Cerebellar nuclear complex (tissue), 1 donor: ENCODE data around the gene MR1.

ENCODE experiments used
- DNase-seq, 2 experiments: peaks; one replicate each; lab custom pipeline; 2025; lab: John Stamatoyannopoulos, UW

Gene MR1

DNA sequence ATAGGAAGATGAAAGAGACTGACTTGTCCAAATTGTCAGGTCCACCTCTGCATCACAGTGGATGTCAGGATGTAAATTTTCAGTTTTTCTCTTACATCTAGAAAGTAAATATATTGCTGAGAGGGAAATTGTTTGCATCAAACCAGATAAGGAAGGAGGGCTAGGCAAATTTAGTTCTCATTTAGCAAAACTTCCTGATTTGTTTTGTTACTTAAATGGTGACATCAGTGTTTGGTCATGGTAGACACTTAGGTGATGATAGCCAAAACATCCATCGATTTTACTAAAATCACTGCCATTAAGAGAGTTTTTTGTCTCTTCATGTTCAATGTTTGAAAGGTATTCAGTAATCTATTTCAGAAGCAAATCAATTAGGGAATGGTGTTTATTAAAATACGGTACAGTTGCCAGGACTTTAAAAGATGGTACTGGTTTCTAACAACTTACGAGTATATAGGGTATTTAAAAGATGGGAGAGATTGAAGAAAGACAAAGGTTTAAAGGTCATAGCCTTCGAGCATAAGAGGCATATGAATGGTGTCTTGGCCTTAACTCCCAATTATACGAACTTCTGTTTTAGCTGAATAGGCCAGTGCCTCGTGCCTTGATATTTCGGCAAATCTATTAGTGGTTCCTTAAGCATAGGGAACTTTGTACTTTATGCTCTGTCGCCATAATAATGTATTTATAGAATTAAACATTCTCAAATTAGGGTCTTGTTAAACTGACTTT lies 57.7 kb downstream of the MR1 start:
- DNase-seq: no peak

DNA sequence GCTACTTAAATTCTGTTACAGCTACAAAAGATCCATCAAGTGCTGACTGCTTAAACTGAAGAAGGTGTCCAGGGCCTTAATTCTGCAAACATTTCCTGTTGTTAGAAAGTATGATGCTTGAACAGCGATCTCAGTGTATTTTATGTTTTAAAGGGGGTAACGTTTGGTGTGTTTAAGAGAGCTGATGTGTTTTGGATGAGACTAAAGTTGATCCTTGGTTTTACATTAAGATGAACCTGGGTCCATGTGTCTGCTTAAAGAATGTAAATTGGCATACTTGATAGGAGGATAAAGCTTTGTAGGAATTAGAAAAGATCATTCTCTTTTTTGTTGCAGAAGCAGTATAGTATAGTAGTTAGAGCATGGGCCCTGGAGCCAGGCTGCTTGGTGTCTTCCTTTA lies 58.3 kb downstream of the MR1 start:
- DNase-seq: no peak

DNA sequence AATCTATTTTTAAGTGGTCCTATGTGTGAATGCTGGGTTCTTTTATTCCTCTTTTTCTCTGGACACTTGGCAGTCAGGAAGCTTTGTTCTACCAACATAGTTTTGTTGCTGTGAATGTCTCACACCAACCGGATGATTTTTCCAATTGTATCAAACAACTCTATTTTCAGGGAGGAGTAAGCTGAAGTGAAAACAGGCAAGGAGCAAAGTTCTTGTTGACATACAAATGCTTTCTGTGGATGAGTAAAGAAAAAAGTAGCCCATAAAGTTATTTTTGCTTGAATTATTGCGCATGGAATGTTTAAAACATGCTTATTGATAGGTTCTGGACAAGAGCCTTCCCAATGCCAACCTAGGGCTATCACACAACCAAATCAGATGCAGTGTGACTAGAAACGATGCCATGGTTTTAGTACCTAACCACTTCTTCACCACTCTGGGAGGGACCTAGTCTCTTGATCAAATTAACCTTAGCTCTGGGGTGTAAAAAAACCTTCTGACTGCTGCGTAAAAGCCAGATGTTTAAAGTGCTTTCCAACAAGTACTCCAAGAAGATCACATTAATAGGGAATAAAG lies 59.2 kb downstream of the MR1 start:
- DNase-seq: no peak

DNA sequence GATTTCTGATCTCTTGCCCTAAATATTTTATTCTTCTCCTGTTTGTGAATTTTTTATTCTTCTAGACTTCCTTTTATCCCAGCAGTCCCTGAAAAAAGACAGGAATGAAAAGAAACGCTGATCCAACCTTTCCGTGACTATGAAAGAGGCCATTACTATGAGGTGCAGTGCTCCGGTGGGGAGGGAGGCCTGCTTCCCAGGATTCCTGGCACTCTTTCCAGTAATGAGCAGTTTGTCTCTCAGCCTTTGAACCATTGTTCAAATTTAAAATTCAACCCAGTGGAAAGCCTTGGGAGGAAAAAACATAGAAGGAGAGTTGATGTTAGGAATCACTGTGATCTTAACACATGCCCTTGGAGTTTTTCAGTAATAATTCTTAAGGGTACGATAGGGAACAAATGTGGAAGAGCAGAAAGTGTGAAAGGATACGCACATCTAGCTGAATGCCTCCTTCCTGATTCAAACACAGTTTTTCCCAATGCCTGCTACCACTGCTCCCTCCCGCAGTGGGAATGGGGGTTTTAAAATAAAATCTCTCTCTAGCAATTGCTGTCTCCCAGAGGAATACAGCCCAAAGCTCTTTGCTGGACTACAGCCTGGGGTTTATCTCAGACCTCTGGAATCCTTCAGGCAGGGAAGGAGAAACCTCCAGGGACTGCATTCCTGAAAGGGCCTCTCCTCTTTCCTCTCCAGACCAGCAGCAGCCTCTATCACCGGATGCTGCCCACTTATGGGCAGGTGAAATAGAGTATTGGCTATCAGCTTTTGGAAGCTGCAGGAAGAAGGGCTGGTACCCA lies 60.8 kb downstream of the MR1 start:
- no peak for DNase-seq

DNA sequence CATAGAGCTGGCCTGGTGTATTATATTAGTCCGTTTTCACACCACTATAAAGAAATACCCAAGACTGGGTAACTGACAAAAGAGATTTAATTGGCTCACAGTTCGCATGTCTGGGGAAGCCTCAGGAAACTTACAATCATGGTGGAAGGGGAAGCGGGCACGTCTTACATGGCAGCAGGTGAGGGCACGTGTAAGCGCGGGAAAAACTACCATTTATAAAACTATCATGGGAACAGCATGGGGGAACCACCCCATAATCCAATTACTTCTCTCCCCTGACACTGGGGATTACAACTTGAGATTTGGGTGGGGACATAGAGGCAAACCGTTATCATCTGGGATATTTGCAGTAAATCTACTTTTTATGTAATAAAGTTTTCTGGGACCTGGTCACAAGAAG lies 61.5 kb downstream of the MR1 start:
- DNase-seq: no peak

DNA sequence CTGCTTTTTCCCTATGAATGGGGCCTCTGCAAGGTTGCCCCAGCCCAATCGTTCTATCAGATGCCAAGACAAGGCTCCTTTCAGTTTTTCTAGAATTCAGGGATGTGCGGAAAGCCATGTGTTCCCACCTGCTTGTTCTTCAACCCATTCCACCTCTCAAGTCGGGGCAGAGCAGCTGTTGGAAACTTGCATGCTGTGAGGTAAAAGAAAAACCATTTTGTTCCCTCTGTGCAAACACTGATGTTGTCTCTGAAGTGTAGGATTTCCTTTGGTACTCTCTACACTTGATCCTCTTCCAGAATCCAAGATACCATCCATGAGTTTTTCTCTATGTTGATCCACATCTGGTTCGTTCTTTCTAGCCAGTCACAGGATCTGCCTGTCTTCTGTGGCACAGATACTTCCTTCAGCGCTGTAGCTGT lies 62.0 kb downstream of the MR1 start:
- DNase-seq: no peak

DNA sequence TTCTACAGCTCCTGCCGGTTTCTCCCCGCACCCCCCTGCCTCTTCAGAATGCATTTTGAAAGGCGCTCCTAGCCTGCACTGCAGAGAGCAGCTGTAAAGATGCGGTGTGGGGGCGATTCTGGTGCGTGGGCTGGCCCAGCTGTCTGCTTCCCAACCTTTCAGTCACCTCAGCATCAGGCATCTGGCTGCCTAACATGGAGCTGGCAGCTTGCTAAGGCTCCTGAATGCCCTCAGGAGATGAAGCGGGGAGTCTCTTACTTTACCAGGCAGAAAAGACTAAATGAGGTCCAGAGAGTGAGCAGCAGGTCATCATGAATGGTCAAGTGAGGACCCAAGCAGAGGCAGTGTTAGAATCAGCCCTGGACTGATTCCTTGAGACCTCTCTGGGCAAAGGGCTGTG lies 63.5 kb downstream of the MR1 start:
- no peak for DNase-seq

DNA sequence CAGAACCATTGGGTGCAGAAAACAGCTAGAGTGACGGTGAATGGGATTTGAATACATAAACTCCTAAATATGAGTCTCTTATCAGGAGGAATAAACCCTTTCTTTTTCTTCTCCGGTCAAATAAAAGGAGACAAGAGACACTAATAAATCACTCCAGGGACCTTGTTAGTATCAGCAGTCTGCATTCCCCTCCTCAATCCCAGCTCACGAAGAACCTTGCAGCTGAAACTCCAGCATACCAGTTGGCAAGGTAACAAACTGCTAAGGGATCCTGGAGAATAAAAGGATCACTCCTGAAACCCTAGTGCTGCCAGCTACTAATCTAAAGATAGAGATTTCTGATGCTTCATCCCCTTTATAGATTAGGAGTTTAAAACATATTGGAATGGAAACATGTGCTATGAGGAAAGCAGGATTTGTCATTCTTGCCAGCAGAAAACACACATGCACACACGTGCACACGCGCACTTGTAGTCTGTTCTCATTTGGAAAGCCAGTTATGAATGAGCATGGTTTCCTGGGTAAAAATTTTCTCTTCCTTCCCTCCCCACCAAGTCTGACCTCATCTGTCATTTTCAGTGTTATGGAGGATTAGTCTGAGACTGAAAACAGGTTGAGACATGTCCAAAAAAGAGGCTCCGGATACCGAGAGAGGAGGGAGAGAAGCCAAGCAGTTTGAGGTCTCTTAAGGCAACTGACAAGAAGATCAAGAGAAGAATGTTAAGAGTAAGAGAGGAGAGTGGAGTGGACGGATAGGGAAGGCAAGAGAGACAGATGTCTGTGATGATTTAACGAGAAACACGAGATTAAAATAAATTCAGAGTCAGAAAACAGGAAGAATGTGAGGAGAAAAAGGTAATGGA lies 65.6 kb downstream of the MR1 start:
- no peak for DNase-seq

DNA sequence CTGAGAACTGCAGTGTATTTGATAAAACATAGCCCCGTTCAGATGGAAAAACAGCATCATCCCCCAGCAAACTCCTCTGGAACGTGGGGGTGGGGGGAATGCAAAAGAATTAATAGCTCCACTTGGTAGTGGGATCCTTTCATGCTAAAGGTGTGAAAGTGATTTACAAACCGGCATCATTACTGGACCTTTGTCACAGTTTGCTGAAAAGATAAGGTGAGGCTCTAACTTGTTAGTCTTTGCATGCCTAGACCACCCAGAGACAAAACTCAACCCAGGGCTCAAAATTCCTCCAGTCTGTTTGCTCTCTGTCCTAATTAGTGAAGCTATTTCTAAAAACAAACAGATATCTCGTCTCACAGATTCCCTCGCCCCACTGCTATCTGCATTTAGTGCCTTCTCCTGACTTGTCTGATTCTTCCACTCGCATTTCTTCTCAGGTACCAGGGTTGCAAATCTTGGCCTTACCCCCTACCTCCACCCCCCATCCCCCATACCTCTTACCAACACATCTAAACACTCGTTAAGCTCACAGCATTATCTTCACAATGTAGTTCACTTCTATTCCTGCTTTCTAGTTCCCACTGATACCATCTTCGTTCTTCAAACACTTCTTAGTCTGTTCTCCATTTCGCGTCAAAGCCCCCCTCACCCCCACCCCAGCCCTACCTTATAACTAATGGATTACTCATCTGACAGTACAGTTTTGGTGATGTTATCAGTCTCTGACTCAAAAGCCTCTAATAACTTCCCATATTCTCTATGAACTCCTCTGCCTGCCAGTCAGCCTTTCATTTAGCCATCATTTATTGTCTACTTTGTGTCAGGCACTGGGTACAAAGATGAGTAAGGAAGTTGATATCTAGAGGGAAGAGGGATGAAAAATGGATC lies 66.5 kb downstream of the MR1 start:
- DNase-seq: no peak

DNA sequence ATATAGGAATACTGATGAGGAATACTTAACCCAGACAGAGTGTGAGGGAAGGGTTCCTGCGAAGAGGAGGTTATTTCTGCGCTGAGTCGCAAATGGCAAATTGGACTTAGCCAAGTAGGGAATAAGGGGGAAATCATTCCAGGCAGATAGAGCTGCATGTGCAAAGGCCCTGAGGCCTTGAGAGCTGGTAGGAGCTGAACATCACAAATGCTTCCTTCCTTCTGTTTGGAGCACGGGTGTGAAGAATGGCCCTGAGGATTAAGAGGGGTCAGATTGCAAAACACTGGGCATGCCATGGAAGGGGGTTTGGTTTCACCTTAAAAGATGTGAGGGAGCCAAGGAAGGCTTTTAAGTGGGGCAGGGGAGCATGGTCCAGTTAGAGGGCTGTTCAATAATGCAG lies 67.2 kb downstream of the MR1 start:
- DNase-seq: no peak

DNA sequence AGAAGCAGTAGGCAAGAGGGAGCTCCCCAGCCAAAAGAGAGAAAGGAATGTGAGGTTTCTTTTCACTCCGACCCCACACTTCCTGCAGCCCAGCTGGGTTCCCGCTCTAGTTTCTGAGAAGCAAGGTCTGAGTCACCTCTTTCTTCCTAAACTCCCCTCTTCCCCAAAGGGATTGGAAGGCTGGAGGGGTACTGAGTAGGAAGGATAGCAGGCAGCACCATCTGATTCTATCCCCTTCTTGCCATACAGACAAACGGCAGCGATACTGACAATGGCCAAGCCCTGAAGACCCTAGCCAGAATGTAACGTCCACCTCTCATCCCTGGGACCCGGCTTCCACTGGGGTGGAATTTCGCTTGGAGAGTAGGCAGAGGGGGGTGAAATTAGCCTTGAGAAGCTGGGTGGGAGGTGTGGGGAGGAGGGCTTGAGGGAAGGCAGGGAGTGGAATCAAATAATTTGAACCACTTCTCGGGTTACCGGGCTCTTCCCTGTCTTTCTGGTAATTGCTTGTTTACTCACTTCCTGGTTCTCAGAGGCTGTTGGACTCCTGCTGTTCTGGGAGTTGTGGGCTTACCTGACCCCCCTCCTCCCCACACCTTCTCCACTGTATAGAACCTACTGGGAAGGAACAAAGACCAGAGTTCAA lies 67.9 kb downstream of the MR1 start:
- no peak for DNase-seq

DNA sequence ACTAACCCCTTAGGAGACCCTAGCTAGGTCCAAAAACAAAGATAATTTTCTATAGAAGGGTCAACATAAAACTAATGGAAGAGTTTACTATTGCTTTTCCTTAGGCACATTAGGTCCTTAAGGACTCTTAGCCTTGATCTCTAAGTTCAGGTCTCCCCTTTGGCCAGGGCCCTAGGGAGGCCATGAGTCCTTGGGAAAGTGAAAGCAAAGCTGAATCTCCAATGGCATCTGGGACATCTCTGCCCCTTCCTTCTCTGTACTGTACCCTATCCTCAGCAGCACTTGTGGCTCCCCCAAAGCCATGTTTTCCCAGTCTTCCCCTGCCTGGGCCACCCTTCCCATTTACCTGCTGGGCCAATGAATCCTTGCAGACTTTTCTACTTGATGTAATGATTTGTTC lies 69.1 kb downstream of the MR1 start:
- no peak for DNase-seq

DNA sequence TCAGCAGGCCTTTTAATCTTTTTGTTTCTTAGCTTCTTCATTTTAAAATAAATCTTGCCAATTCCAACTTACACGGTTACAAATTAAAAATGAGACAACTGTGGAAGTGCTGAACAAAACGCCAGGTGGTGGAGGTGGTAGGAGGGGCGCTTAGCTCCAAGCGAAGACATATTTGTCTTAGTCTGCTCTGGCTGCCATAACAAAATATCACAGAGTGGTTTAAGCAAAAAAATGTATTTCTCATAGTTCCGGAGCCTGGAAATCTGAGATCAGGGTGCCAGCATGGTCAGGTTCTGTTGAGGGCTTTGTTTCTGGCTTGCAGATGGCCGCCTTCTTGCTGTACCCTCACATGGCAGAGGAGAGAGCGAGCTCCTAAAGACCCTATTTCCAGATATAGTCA lies 69.6 kb downstream of the MR1 start:
- DNase-seq: no peak

DNA sequence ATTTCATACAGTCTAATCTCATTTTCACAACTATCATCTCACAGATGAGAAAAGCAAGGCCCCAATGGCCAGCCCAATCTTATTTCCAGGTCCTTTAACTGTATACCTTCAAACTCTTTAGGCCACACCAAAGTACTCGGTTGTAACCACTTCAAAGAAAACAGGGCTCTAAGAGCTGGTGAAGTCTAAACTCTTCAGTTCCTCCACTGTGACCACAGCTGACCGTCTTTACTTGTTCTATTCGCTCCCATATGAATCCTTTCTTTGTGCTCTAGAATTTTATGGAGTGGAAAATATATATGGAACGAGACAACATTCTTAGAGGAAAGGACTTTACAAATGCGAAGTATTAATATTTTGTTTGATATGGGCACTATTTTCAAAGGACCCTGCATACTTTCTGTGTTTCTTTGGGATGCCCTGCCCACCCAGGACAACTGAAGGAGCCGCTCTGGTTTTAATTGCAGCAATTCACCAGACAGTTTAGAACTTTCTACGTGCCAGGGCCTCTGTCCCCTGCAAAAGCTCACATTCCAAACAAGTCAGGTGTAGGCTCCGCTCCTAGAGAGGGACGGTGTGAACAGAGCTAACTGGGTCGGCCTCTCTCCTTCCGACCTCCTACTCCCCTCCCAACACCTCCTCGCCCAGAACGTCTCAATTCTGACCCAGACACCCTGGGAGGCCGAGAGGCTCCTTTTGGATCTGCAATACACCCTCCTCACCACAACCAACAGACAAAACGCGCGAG lies 70.4 kb downstream of the MR1 start:
- DNase-seq: no peak

DNA sequence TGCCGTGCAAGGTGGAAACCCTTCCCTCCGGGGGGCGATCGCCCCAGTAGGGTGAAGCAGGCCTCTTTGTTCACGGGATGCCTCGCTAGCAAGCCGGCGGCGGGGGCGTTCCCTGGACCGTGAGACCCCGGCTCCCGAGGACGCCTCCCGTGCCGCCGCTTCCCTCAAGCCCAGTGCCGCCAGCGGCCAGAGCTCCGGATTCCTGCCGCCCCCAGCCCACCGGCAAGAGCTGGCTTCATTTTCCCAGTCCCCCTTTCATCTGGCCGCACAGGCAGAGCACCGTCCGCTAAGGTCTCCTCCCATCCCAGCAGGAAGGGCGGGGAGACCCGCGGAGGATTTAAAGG lies 71.0 kb downstream of the MR1 start:
- DNase-seq: no peak

DNA sequence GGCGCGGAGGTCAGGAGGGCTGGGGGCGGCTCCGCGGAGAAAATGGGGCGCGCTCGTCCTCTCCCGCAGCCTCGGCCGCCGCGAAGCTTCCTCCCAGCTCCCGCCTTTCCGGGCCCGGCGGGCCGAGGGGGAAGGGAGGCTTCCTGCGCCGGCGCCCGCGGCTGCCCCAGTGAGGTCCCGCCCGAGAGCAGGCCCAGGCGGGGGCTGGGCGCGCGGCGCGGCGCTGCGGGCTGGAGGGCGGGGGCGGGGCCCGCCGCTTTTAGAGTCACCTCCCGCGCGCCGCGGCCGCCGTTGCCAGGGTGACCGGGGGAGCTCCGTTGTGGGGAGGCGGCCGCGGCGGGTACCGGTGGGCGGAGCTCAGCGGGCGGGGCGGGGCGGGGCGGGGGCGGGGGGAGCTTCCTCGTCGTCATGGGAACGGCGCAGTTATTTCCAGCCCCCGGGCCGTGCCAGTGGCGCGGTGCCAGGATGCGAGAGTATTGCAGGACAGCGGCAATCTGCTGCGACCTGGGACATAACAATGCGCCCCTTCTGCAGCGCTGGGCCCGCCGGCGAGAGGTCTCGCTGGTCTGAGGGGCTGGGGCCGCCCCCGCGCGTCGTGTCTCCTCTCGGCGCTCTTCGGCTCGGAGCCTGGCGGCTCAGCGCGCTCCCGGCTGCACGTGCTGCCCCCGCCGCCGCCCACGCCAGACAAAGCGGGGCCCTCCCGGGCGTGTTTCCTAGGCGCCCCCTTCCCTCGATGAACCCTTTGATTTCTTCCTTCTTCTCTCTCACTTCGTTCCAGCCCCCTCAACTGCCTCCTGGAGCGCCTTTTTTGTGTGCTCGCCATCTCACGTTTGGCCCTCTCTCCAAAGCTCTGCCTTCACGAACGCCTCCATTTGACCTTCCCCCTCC lies 71.6 kb downstream of the MR1 start:
- peak; percentile 38 to 70 for DNase-seq

DNA sequence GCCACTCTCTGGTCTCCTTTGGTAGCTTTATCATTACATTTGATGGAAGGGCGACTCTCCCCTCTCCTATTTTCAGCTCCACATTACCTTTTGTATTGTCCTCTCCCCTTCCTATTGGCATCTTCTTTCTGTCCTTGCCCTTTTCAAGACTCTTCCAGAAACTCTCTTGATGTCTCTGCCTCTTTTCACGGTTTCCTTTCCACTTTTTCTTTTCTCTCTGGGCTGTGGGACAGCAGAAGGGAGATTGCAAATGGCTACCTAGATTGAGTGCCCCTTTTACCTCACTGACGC lies 72.2 kb downstream of the MR1 start:
- DNase-seq: no peak

DNA sequence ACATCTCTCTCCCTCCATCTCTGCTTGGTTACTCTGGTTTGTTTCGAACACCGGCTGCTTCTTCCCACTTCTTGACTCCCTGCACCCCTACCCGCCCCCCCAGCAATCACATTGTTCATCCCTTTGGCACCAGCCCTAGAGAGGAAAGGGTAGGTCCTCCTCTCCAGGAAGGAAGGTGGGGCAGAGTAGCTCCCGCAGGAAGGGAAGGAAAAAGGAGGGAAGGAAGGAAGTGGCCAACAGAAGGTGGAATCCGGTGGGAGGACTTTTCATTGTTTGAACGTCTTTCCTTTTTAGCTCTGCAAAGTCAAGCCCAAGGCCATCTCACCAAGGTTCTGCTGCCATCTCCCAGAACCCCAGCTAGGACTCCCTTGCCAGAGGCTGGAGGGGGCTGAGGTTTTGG lies 72.7 kb downstream of the MR1 start:
- DNase-seq: no peak

DNA sequence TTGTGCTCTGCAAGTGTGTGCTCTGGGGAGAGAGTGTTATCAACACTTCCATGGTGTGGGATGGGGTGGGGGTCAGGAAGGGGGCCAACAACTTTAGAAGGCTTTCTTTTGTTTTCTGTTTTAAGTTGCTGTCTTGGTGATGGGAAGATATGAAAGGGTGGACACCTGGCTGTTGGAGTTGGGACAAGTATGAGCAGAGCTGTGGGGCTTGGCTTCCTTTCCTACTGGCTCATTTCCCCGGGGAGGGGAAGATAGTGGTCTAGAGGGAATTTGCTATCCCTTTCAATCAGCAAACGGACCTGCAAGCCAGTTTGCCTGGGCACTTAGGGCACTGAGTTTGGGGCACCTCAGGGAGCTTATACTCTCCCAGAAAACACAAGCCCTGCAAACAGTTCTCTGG lies 73.9 kb downstream of the MR1 start:
- DNase-seq: no peak
